Measurements from ENCODE around the gene MAT2A. TPM values are rescaled to one million over a fixed set of nuclear protein-coding genes. Genes with fewer than 3 reads are reported as not detected.
"Not testable (repeated sequence)": the region's sequence is repeated elsewhere in the genome, so short reads cannot be mapped to it uniquely, and the experiment has no call there.

MAT2A gene
- total RNA-seq, 1 experiment from 2014 or later = 309 TPM

DNA sequence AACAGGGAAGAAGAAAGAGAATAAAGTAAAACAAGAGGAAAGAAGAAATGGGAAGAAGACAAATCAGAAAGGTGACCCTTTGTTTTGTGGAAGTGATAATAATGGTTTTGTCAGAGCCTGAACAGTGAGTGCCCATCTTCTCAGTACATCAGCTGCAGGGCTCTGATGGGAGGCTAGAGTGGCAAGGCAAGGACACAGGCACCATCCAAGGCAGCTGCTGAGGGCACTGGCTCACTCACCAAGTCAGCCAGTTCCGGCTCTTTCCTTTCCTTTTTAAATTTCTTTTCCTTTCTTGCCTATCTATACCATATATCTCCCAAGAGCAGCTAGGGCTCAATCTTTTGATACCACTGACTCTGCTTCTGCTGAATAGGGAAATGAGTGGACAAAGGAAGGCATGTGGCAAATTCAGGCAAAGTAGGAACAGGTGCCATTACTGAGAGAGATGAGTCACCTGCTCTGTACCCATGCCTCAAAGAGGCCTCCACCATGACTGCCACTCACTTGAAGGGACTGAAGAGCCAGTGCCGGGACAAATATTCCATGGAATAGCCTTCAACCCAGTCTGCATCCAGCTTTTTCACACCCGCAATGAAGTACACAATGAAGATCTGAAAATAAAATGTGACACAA, 16.1 kb downstream of the MAT2A start:
- H3K4me2 ChIP-seq (ENCODE audit: low read length) = no peak overlapping the region
- CTCF ChIA-PET = no interaction called here

DNA sequence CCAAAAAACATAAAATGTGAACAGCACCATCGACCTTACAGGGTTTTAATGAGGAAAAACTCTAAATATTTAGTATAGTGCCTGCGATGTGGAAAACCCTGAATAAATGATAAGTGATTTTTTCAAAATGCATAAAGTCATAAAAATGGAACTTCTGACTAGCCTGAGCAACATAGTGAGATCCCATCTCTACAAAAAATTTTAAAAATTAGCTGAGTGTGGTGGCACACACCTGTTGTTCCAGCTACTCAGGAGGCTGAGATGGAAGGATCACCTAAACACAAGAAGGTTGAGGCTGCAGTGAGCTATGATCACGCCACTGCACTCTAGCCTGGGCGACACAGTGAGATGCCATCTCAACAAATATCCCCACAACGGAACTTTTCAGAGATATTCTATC, 18.2 kb downstream of the MAT2A start:
- ATAC-seq (no peak), DNase-seq (no peak)
- H3K9me2 ChIP-seq (replicated peaks; ENCODE audit: low read length) = no peaks in the 10 kb centered on the region
- intact Hi-C loops (cut with micrococcal nuclease) = no loop called here
- no peak overlapping the region for H3K4me2 ChIP-seq (ENCODE audit: low read length)
- H3K4me3 ChIP-seq (ENCODE audit: low read length) = no peak overlapping the region
- TF ChIP-seq, protein P1, sequence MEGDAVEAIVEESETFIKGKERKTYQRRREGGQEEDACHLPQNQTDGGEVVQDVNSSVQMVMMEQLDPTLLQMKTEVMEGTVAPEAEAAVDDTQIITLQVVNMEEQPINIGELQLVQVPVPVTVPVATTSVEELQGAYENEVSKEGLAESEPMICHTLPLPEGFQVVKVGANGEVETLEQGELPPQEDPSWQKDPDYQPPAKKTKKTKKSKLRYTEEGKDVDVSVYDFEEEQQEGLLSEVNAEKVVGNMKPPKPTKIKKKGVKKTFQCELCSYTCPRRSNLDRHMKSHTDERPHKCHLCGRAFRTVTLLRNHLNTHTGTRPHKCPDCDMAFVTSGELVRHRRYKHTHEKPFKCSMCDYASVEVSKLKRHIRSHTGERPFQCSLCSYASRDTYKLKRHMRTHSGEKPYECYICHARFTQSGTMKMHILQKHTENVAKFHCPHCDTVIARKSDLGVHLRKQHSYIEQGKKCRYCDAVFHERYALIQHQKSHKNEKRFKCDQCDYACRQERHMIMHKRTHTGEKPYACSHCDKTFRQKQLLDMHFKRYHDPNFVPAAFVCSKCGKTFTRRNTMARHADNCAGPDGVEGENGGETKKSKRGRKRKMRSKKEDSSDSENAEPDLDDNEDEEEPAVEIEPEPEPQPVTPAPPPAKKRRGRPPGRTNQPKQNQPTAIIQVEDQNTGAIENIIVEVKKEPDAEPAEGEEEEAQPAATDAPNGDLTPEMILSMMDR (conservative IDR thresholded peaks at IDR 0.05; ENCODE audit: low read depth, low read length) = no peak
- H3K9me3 ChIP-seq (ENCODE audit: low read length) = no peaks in the 10 kb centered on the region
- BruUV-seq (replicated peaks) = no TSS peak
- ChIA-PET POLR2A (ENCODE audit: unreplicated experiment) (interaction anchor here (0.7 kb wide), 1 partner anchor 9 kb away, joined by 4 read pairs; no protein-coding TSS in a partner anchor), CTCF (no interaction called here)
- no peak overlapping the region for H2AFZ ChIP-seq (ENCODE audit: low read length)
- no peaks in the 10 kb centered on the region for H3F3A ChIP-seq (ENCODE audit: low read length, unreplicated experiment)
- peaks cover 21% of the 10 kb centered on the region; the same call in 1 of the 2 replicates for H3K36me3 ChIP-seq (ENCODE audit: low read depth, low read length)
- H4K20me1 ChIP-seq (ENCODE audit: low read length) = no peaks in the 10 kb centered on the region
- no peak overlapping the region for H3K9ac ChIP-seq (ENCODE audit: low read length)
- H3K27ac ChIP-seq (ENCODE audit: low read length) = no peak overlapping the region
- H3K27me3 ChIP-seq (ENCODE audit: low read length) = no peaks in the 10 kb centered on the region
- H3K4me1 ChIP-seq (ENCODE audit: insufficient read depth, low read length) = peaks cover 10% of the 10 kb centered on the region
- H3K79me2 ChIP-seq (ENCODE audit: low read length) = peaks cover 35% of the 10 kb centered on the region

More for the DNA sequence above, 16.1 kb downstream of the MAT2A start:
- peaks cover 13% of the 10 kb centered on the region for H3K4me1 ChIP-seq (ENCODE audit: insufficient read depth, low read length)
- no peaks in the 10 kb centered on the region for H3K9me3 ChIP-seq (ENCODE audit: low read length)
- DNase-seq (no peak), ATAC-seq (no peak)
- H4K20me1 ChIP-seq (ENCODE audit: low read length) = no peaks in the 10 kb centered on the region
- H3K27ac ChIP-seq (ENCODE audit: low read length) = no peak overlapping the region
- peaks cover 24% of the 10 kb centered on the region for H3K79me2 ChIP-seq (ENCODE audit: low read length)
- POLR2A ChIA-PET (ENCODE audit: unreplicated experiment) = no interaction called here
- no peak overlapping the region for H2AFZ ChIP-seq (ENCODE audit: low read length)
- no TSS peak for BruUV-seq (replicated peaks)
- H3K36me3 ChIP-seq (ENCODE audit: low read depth, low read length) = peaks cover 39% of the 10 kb centered on the region; the same call in 1 of the 2 replicates
- H3K4me3 ChIP-seq (ENCODE audit: low read length) = no peak overlapping the region
- no peaks in the 10 kb centered on the region for H3K9me2 ChIP-seq (replicated peaks; ENCODE audit: low read length)
- no peaks in the 10 kb centered on the region for H3K27me3 ChIP-seq (ENCODE audit: low read length)
- TF ChIP-seq EZH2phosphoT487 (IDR thresholded peaks at IDR 0.05; ENCODE audit: borderline replicate concordance, low read length) (no peak), EZH2 (IDR thresholded peaks at IDR 0.05; ENCODE audit: low read length, unreplicated experiment) (no peak)
- TF ChIP-seq, protein P1 (conservative IDR thresholded peaks at IDR 0.05; ENCODE audit: low read depth, low read length) = no peak
- no peaks in the 10 kb centered on the region for H3F3A ChIP-seq (ENCODE audit: low read length, unreplicated experiment)
- no peak overlapping the region for H3K9ac ChIP-seq (ENCODE audit: low read length)
- intact Hi-C loops (cut with micrococcal nuclease) = no loop called here

GRCh38 chr2:85558160-85558559, 19.2 kb downstream of the MAT2A start:
- H4K20me1 ChIP-seq (ENCODE audit: low read length) = no peaks in the 10 kb centered on the region
- H3F3A ChIP-seq (ENCODE audit: low read length, unreplicated experiment) = no peaks in the 10 kb centered on the region
- ChIA-PET POLR2A (ENCODE audit: unreplicated experiment) (no interaction called here), CTCF (no interaction called here)
- no peak overlapping the region for H3K4me3 ChIP-seq (ENCODE audit: low read length)
- no peak overlapping the region for H2AFZ ChIP-seq (ENCODE audit: low read length)
- no peaks in the 10 kb centered on the region for H3K9me3 ChIP-seq (ENCODE audit: low read length)
- no peaks in the 10 kb centered on the region for H3K27me3 ChIP-seq (ENCODE audit: low read length)
- intact Hi-C loops (cut with micrococcal nuclease) = no loop called here
- peaks cover 35% of the 10 kb centered on the region for H3K79me2 ChIP-seq (ENCODE audit: low read length)
- TF ChIP-seq, protein P1 (conservative IDR thresholded peaks at IDR 0.05; ENCODE audit: low read depth, low read length) = no peak
- TF ChIP-seq EZH2 (IDR thresholded peaks at IDR 0.05; ENCODE audit: low read length, unreplicated experiment) (no peak), EZH2phosphoT487 (IDR thresholded peaks at IDR 0.05; ENCODE audit: borderline replicate concordance, low read length) (no peak)
- no peaks in the 10 kb centered on the region for H3K9me2 ChIP-seq (replicated peaks; ENCODE audit: low read length)
- H3K36me3 ChIP-seq (ENCODE audit: low read depth, low read length) = peaks cover 21% of the 10 kb centered on the region; the same call in 1 of the 2 replicates
- H3K4me2 ChIP-seq (ENCODE audit: low read length) = no peak overlapping the region
- no TSS peak for BruUV-seq (replicated peaks)
- peaks cover 10% of the 10 kb centered on the region for H3K4me1 ChIP-seq (ENCODE audit: insufficient read depth, low read length)
- H3K9ac ChIP-seq (ENCODE audit: low read length) = no peak overlapping the region
- H3K27ac ChIP-seq (ENCODE audit: low read length) = no peak overlapping the region
- ATAC-seq (no peak), DNase-seq (no peak)

GRCh38 chr2:85560403-85560726, 21.4 kb downstream of the MAT2A start:
- not testable (repeated sequence) for H4K20me1 ChIP-seq (ENCODE audit: low read length); H3K27ac ChIP-seq (ENCODE audit: low read length); H3K9me2 ChIP-seq (replicated peaks; ENCODE audit: low read length); DNase-seq; ATAC-seq; BruUV-seq (replicated peaks); H3F3A ChIP-seq (ENCODE audit: low read length, unreplicated experiment); H2AFZ ChIP-seq (ENCODE audit: low read length); H3K27me3 ChIP-seq (ENCODE audit: low read length); H3K9me3 ChIP-seq (ENCODE audit: low read length)
- intact Hi-C loops (cut with micrococcal nuclease) = loop anchor here (2.0 kb wide), 1 partner anchor 42 kb away; the partner anchor contains the start of gene TMEM150A
- Histone ChIP-seq H3K36me3 (ENCODE audit: low read depth, low read length) (peaks cover 13% of the 10 kb centered on the region; the same call in 1 of the 2 replicates), H3K4me1 (ENCODE audit: insufficient read depth, low read length) (peaks cover 10% of the 10 kb centered on the region), H3K9ac (ENCODE audit: low read length) (peak overlapping the region; percentile 84), H3K79me2 (ENCODE audit: low read length) (peaks cover 35% of the 10 kb centered on the region), H3K4me3 (ENCODE audit: low read length) (peak overlapping the region; percentile 88), H3K4me2 (ENCODE audit: low read length) (peak overlapping the region; percentile 92)
- CTCF ChIA-PET = interaction anchor here (0.7 to 1.1 kb wide), 2 partner anchors 8 to 250 kb away, joined by 3 read pairs; no protein-coding TSS in a partner anchor
- POLR2A ChIA-PET (ENCODE audit: unreplicated experiment) = interaction anchor here (0.6 kb wide), 1 partner anchor 167 kb away, joined by 3 read pairs; no protein-coding TSS in a partner anchor

Measured in PC-3 (cell line).